Pancreas (tissue), 10 donors: ENCODE measurements around the gene DNAJC11. TPM values are rescaled to one million over a fixed set of nuclear protein-coding genes. Genes with fewer than 3 reads are reported as not detected.
"Not testable (repeated sequence)": the region's sequence is repeated elsewhere in the genome, so short reads cannot be mapped to it uniquely, and the experiment has no call there.

ENCODE experiments used
- ATAC-seq, 4 donors: fragments of 200-7000 bp; cut with Tn5 transposase; one replicate each; pipeline versions ENCODE4 v1.8.0 to v1.9.1; 2020; ENCODE audit warnings: mild to moderate bottlenecking in 4 of 4, moderate library complexity in 4 of 4
- DNase-seq, 6 donors: peaks; one replicate each; pipeline ENCODE4 v3.0.0-alpha.2; 2020
- FAIRE-seq: peaks from 2 replicates; lab custom pipeline; 2012; peaks lifted over from hg19 to GRCh38; lab: Jason Lieb, UNC
- H3K27ac ChIP-seq, 4 donors: fragments of 200-600 bp; sonication (generic); 1 replicate in 3 of 4; 2 replicates in 1 of 4; pipeline versions ENCODE4 v1.5.0 to v1.8.0; 2020
- H3K27me3 ChIP-seq, 4 donors: fragments of 200-600 bp; one replicate each; pipeline ENCODE4 v1.8.0; 2021
- H3K36me3 ChIP-seq, 3 donors: fragments of 200-600 bp; sonication (generic) in 1 of 3; one replicate each; pipeline versions ENCODE4 v1.5.0 to v1.8.0; 2020 to 2021
- H3K4me1 ChIP-seq, 3 donors: fragments of 200-600 bp; one replicate each; pipeline ENCODE4 v1.8.0; 2021
- H3K4me3 ChIP-seq, 4 donors: fragments of 200-600 bp; sonication (generic) in 2 of 4; one replicate each; pipeline versions ENCODE4 v1.5.0 to v1.8.0; 2020 to 2021
- H3K9me3 ChIP-seq, 4 donors: fragments of 200-600 bp; one replicate each; pipeline ENCODE4 v1.8.0; 2021
- CTCF ChIP-seq, 4 donors: fragments of 200-600 bp; sonication (generic) in 3 of 4; IDR thresholded peaks; one replicate each; pipeline versions ENCODE4 v1.5.0 to v1.8.0; 2021; ENCODE audit warnings: antibody characterized with exemption in 4 of 4
- WGBS, 2 donors: extraction: QIAGEN DNeasy Blood & Tissue Kit; methylation state at CpG; one replicate each; pipeline ENCODE4 v1.1.7; 2013; 5-methylcytosine and 5-hydroxymethylcytosine counted together
- intact Hi-C, 3 donors: fragments of 100-400 bp; cut with DNase I; formaldehyde crosslinking; loops; one replicate each; pipeline versions ENCODE4 v1.11.1 to v1.14.2; 2022
- polyA plus RNA-seq, 2 donors: library from polyadenylated mRNA; stranded (reverse); fragments of 200-250 nt; gene quantifications; one replicate each; pipeline ENCODE4 v1.2.3, GENCODE V29; 2013
- total RNA-seq, 6 donors: library from RNA; stranded (reverse); fragmentation: NEBNext Ultra II Directional in 4 of 6; extraction: Animal tissue kit (Norgen Biotek cat#: 25700) in 4 of 6; gene quantifications; one replicate each; pipeline versions ENCODE4 v1.2.1 to v1.2.4, GENCODE V29; 2021 to 2023
- donor health status: healthy with polysubstance abuse.
- donor health status: DM: no; HTN: no; CAD: no; lungs with moderate emphysema.
- donor health status: DM: no; HTN: no; CAD: no.
- donor health status: control.
- donor health status: control.
- donor health status: Bipolar disorder and iron deficiency.
- donor health status: DM: yes; HTN: yes; CAD: no.
- donor health status: DM: no; HTN: no; CAD: no.
- donor health status: DM: no; HTN: no; CAD: no.
- donor health status: DM: yes; HTN: yes; CAD: no.

Gene DNAJC11
- total and polyA plus RNA-seq, 8 donors: 14.9 to 30.6 (median 20.2) TPM

- H3K9me3 ChIP-seq: no peaks in the 10 kb centered on the region
- H3K36me3 ChIP-seq: no peaks in the 10 kb centered on the region
- intact Hi-C loops: no loop called here
- no peak for TF ChIP-seq CTCF (IDR thresholded peaks at IDR 0.05)
- peak overlapping the region in 2 of 4 donors; percentile 36 to 41 for H3K27ac ChIP-seq
- DNase-seq (peak in 1 of 6 donors; percentile 47), FAIRE-seq (no peak), ATAC-seq (peak in 3 of 4 donors; percentile 70 to 88 (median 85))
- WGBS, 2 donors: 55 to 56% methylated on average over 20 of the region's 20 CpGs
- no peaks in the 10 kb centered on the region for H3K4me1 ChIP-seq
- no peaks in the 10 kb centered on the region for H3K27me3 ChIP-seq
- no peak overlapping the region for H3K4me3 ChIP-seq
Observed at GRCh38 chr1:6743189-6744101, 41.8 kb upstream of the DNAJC11 start.

- H3K4me3 ChIP-seq, H3K27me3 ChIP-seq, H3K27ac ChIP-seq, H3K4me1 ChIP-seq, DNase-seq, intact Hi-C loops, H3K9me3 ChIP-seq, H3K36me3 ChIP-seq, FAIRE-seq: not testable (repeated sequence)
- ATAC-seq: peak in 1 of 4 donors; percentile 16
- WGBS, 2 donors: 73 to 76% methylated on average over 7 of the region's 7 CpGs
Observed at GRCh38 chr1:6742676-6743188, 41.1 kb upstream of the DNAJC11 start.

- H3K27ac ChIP-seq: no peak overlapping the region
- intact Hi-C loops: no loop called here
- 71 to 75% methylated on average over 25 to 30 of the region's 30 CpGs for WGBS, 2 donors
- ATAC-seq (no peak), FAIRE-seq (no peak), DNase-seq (no peak)
- H3K27me3 ChIP-seq: no peaks in the 10 kb centered on the region
- H3K4me1 ChIP-seq: no peaks in the 10 kb centered on the region
- H3K36me3 ChIP-seq: no peaks in the 10 kb centered on the region
- H3K4me3 ChIP-seq: no peak overlapping the region
- TF ChIP-seq CTCF (IDR thresholded peaks at IDR 0.05): no peak
- no peaks in the 10 kb centered on the region for H3K9me3 ChIP-seq
Observed at GRCh38 chr1:6738987-6739676, 37.5 kb upstream of the DNAJC11 start.

- TF ChIP-seq CTCF (IDR thresholded peaks at IDR 0.05): no peak
- 88 to 91% methylated on average over 5 of the region's 5 CpGs for WGBS, 2 donors
- intact Hi-C loops: no loop called here
- FAIRE-seq (no peak), ATAC-seq (no peak), DNase-seq (no peak)
- Histone ChIP-seq H3K4me3 (no peak overlapping the region), H3K27ac (no peak overlapping the region), H3K4me1 (no peaks in the 10 kb centered on the region), H3K27me3 (no peaks in the 10 kb centered on the region), H3K9me3 (no peaks in the 10 kb centered on the region), H3K36me3 (no peaks in the 10 kb centered on the region)
Observed at GRCh38 chr1:6732942-6733341, 31.3 kb upstream of the DNAJC11 start.

- H3K4me1 ChIP-seq: no peaks in the 10 kb centered on the region
- H3K27ac ChIP-seq: no peak overlapping the region
- WGBS, 2 donors: 50 to 55% methylated on average over 3 of the region's 3 CpGs
- no peak overlapping the region for H3K4me3 ChIP-seq
- H3K9me3 ChIP-seq: no peaks in the 10 kb centered on the region
- ATAC-seq (no peak), DNase-seq (no peak), FAIRE-seq (no peak)
- H3K36me3 ChIP-seq: no peaks in the 10 kb centered on the region
- TF ChIP-seq CTCF (IDR thresholded peaks at IDR 0.05): no peak
- intact Hi-C loops: no loop called here
- H3K27me3 ChIP-seq: no peaks in the 10 kb centered on the region
Observed at GRCh38 chr1:6731905-6732304, 30.3 kb upstream of the DNAJC11 start.
